T-helper 1 cell treated with Interleukin-12 subunit alpha and Interleukin-12 subunit beta and Interleukin-4 antibody, amounts not matched to agents 30 μg/mL and 1 μg/mL, for 36 hours (primary cell): Measurements from ENCODE around the gene KLF6.

Experiments
- H3K27ac Mint-ChIP-seq: one replicate; pipeline ENCODE4 v1.8.0; 2021; ENCODE audit warnings: mild to moderate bottlenecking, mixed read lengths
- H3K27me3 Mint-ChIP-seq: one replicate; pipeline ENCODE4 v1.8.0; 2021; ENCODE audit warnings: low read depth, mixed read lengths
- H3K36me3 Mint-ChIP-seq: one replicate; pipeline ENCODE4 v1.8.0; 2021; ENCODE audit warnings: low read depth, mixed read lengths
- H3K4me1 Mint-ChIP-seq: one replicate; pipeline ENCODE4 v1.8.0; 2021; ENCODE audit warnings: low read depth, mixed read lengths
- H3K4me3 Mint-ChIP-seq: one replicate; pipeline ENCODE4 v1.8.0; 2021; ENCODE audit warnings: mild to moderate bottlenecking, moderate library complexity, mixed read lengths
- H3K9me3 Mint-ChIP-seq: one replicate; pipeline ENCODE4 v1.8.0; 2021; ENCODE audit warnings: mixed read lengths

KLF6 gene

DNA sequence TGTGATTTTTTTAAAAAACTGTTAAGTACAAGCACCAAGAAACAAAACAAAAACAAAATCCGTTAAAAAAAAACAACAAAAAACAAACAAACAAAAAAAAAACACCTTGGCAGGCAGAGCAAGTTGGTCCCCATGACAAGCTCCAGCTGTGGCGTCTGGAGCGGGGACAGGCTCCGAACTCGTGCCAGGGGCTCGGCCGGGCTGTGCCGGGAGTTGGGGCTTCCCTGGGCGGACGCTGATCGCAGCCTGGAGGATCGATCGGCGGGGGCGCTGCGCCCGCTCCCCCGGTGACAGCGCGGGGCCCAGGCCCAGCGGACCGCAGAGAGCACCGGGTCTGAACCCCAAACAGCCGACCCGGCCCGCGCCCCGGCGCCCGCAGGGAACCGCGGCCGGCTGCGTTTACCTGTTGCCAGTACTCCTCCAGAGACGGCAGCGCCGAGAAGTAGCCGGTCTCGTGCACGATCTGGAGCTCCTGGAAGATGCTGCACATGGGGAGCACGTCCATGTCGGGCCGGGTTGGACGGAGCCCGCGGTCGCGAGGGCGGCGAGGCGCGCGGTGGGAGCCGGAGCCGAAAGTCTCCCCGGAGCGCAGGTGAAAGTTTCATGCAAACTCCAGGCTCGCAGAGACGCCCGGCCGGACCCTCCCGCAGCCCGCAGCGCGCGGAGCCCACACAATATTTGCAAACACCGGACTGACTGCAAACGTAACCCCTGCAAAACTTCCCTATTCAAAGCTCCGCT, at the start of gene KLF6:
Gene KLF6 (minus strand): TSS at position 700 of the 741 bp plus-strand sequence. CDS start 195 bp downstream, at position 505.
- Mint-ChIP-seq H3K4me1 (peaks cover 40% of the 10 kb centered on the region), H3K4me3 (peak within 1 kb of the TSS; percentile 98), H3K27ac (peak within 1 kb of the TSS; percentile 99), H3K36me3 (peaks cover 52% of the 10 kb centered on the region), H3K9me3 (peaks cover 2% of the 10 kb centered on the region), H3K27me3 (no peaks in the 10 kb centered on the region)

DNA sequence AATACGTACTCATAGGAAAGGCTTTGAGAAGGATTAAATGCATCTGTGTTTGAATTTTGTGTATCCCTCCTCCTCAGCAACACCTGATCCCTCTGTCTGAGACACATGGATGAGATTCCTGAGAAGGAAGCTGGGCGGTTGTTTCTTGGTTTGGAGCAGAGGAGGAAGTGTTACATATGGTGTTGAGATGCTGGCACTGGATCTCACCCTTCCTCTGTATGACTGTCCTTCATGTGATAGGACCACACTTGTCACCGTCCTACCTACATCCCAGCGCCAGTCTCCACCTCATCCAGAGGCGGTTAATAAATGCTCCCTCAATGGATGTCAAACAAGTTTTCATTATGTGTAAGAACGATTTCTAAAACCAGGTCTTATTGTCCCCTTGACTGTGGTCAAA, 49.4 kb upstream of the KLF6 start:
- peaks cover 3% of the 10 kb centered on the region for H3K27me3 Mint-ChIP-seq
- no peak overlapping the region for H3K4me3 Mint-ChIP-seq
- no peak overlapping the region for H3K27ac Mint-ChIP-seq
- no peaks in the 10 kb centered on the region for H3K36me3 Mint-ChIP-seq
- no peaks in the 10 kb centered on the region for H3K9me3 Mint-ChIP-seq
- H3K4me1 Mint-ChIP-seq = peaks cover 40% of the 10 kb centered on the region

DNA sequence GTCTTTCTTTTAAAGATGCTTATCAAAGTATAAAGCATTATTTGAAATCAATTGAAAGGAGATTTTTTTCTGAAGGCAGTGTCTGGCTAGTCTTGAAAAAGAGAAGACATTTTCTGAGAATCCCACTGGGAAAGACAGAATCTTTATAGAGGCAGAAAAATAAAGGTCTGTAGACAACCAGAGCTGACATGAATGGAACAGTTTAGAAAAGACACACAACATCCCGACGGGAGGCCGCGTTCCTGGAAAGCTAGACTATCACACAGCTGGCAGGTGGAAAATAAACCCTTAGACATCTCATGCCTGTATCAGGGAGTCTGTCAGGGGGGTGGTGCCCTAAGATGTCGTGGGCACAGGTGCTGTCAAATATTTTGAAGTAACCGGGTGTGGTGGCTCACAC, 48.0 kb upstream of the KLF6 start:
- Mint-ChIP-seq H3K27ac (no peak overlapping the region), H3K4me1 (peaks cover 53% of the 10 kb centered on the region), H3K27me3 (peaks cover 3% of the 10 kb centered on the region)

DNA sequence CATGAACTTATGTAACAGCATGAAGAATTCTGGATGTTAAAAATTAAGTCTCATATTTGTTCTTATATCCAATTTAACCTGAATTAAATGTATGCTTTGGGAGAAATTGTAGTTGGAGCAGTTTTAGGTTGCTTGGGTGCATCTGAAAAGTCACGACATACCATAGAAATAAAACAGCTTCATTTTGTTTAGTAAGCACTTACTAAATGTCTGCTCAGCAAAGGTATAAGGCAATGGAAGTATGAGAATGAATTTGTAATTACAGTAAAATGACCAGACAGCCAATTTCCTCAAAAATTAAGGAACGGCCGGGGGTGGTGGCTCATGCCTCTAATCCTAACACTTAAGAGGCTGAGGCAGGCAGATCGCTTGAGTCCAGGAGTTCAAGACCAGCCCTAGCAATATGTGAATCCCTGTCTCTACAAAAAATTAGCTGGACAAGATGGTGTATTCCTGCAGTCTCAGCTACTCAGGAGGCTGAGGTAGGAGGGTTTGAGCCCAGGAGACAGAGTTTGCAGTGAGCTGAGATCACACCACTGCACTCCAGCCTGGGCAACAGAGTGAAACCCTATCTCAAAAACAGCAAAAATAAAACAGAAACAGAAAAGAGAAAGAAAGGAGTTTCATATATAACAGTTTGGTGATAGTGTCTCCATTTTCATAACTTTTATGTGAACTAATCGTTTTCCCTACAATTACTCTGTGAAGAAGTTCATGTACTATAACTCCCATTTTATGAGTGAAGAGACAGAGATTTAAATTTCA, 47.2 kb upstream of the KLF6 start:
- Mint-ChIP-seq H3K27me3 (no peaks in the 10 kb centered on the region), H3K4me1 (peaks cover 55% of the 10 kb centered on the region), H3K27ac (no peak overlapping the region), H3K9me3 (no peaks in the 10 kb centered on the region), H3K36me3 (no peaks in the 10 kb centered on the region), H3K4me3 (no peak overlapping the region)

More for the DNA sequence above, 48.0 kb upstream of the KLF6 start:
- Mint-ChIP-seq H3K9me3 (no peaks in the 10 kb centered on the region), H3K36me3 (no peaks in the 10 kb centered on the region), H3K4me3 (no peak overlapping the region)

DNA sequence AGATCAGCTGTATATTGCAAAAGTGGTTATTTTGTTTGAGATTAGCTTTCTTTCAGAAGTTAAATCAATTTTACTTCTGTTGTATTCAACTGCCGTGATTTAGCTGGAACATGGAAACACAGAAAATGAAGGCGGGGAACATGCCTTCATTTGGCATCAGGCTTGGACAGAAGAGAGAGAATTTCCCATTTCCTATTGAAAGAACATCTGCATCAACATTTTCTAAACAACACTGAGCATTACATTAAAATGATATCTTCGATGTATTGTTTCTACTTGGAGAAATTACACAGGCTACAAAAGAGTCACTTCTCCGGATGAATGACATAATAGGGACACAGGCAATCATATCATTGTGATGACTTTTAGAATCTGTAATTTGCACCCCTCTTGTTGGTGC, 46.6 kb upstream of the KLF6 start:
- H3K4me1 Mint-ChIP-seq = peaks cover 50% of the 10 kb centered on the region

DNA sequence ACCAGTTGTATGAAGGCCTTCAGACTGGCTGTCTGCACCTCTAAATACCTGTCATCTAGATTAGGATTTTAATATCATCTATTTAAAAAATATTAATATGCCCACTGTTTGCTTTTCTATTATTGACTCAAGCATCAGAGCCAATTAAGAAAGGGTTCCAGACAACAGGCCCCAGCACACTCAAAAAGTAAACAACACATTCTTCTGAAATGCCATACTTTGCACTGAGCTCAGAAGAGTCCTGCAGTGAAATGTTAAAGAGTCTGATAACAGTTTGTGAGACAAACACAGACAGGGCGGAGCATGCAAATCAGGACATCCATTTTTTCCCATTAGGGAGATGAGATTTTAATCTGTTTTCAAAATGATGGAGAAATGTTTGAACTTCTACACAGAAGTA, 45.9 kb upstream of the KLF6 start:
- H3K27me3 Mint-ChIP-seq = no peaks in the 10 kb centered on the region
- H3K36me3 Mint-ChIP-seq = no peaks in the 10 kb centered on the region
- H3K9me3 Mint-ChIP-seq = no peaks in the 10 kb centered on the region
- H3K27ac Mint-ChIP-seq = no peak overlapping the region
- peaks cover 45% of the 10 kb centered on the region for H3K4me1 Mint-ChIP-seq
- no peak overlapping the region for H3K4me3 Mint-ChIP-seq

More for the DNA sequence above, 46.6 kb upstream of the KLF6 start:
- Mint-ChIP-seq H3K9me3 (no peaks in the 10 kb centered on the region), H3K36me3 (no peaks in the 10 kb centered on the region), H3K4me3 (no peak overlapping the region), H3K27ac (no peak overlapping the region), H3K27me3 (no peaks in the 10 kb centered on the region)

DNA sequence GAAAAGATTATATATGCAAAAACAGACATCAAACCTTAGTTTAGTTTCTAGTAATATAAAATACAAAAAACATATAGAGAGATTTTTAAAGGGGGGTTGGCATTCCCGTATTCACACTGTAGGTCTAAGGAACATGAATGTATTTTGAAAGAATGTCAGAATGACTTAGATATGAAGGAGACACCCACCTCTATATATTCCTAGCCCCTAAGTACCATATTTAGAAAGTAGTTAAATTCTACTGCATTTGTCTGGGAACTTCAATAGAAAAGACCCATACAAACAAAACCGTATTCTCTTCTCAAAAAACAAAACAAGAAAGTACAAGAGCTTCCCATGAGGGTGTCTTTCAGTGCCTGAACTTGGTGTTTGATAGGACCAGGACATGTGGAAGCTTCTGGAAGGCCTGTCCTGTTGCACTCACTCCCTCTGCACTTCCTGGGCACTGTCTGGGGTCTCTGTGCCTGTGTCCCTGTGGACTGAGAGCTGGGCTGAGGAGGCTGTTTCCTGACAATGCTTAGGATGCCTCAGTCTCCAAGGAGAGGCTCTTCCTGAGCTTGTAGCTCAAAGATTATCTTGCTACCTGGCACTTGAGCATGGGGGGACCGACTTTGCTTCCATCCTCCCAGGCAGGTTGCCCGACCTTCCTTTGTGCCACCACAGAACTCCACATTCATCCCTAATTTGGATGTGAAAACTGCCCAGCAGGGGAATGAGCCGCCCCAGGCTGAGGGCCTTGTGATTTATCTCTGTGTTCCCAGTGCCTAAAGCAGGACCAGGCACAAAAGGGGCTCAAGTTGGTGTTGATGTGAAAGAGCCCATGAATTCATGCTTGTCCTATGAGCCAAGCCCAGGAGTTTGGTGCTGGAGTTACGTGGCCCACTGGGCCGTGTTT, 44.4 kb upstream of the KLF6 start:
- Mint-ChIP-seq H3K27me3 (no peaks in the 10 kb centered on the region), H3K36me3 (no peaks in the 10 kb centered on the region), H3K4me1 (peaks cover 42% of the 10 kb centered on the region), H3K27ac (peak overlapping the region; percentile 92), H3K4me3 (peak overlapping the region; percentile 82), H3K9me3 (no peaks in the 10 kb centered on the region)

DNA sequence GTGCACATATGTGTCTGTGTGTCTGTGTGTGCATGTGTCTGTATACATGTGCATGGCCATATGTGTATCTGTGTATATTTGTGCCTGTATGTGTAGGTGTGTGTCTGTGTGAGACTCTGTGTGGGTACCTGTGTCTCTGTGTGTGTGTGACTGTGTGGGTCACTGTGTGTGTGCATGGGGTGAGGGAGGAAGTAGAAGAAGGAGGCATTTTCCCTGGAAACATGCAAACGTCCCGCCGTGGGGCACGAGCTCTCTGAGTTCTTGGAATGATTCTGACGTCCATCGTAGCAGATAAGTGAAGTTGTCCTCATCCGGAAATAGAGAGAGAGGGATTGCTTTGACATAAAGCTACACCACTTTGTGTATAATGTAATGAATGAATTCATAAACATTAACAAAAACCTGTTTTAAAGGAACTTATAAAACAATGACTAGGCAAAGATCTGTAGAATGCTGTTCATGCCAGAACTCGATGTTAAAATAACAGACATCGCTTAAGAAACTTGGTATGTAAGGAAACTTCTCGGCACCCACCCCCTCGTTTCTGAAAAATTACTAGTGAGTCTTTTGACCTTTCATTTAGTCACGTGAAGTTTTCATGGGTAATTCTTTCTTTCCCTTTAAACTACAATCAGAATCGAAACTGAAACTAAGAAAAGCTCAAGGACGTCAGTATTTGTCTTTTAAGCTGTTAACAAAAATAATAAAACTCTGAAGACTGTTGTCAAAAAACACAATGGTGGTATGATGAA, 43.6 kb upstream of the KLF6 start:
- peaks cover 42% of the 10 kb centered on the region for H3K4me1 Mint-ChIP-seq

DNA sequence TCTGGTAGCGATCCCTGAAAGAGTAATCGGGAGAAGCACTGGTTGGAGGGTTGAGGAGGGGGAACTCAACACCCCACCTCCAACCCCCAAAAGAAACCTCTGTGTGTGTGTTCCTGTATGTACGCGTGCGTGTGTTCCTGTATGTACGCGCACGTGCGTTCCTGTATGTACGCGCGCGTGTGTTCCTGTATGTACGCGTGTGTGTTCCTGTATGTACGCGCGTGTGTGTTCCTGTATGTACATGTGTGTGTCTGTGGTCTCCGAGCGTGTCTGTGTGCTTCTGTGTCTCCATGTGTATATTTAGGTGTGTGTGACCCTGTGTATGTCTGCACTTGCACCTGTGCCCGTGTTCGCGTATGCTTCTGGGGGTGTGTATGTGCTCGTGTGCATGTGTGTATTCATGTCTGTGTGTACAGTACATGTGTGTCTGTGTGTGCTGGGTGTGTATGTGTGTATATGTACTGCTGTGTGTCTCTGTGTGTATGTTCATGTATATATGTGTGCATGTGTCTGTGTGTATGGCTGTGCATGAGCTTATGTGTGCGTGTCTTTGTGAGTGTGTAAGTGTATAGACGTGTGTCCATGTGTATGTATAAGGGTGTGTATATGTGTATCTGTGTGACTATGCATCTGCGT, 42.9 kb upstream of the KLF6 start:
- H3K4me1 Mint-ChIP-seq = peaks cover 41% of the 10 kb centered on the region
- no peaks in the 10 kb centered on the region for H3K36me3 Mint-ChIP-seq
- H3K9me3 Mint-ChIP-seq = no peaks in the 10 kb centered on the region
- no peaks in the 10 kb centered on the region for H3K27me3 Mint-ChIP-seq
- peak overlapping the region; percentile 82 for H3K4me3 Mint-ChIP-seq
- H3K27ac Mint-ChIP-seq = peak overlapping the region; percentile 92

More for the DNA sequence above, 43.6 kb upstream of the KLF6 start:
- peak overlapping the region; percentile 92 for H3K27ac Mint-ChIP-seq
- peak overlapping the region; percentile 82 for H3K4me3 Mint-ChIP-seq
- no peaks in the 10 kb centered on the region for H3K9me3 Mint-ChIP-seq
- H3K27me3 Mint-ChIP-seq = no peaks in the 10 kb centered on the region
- no peaks in the 10 kb centered on the region for H3K36me3 Mint-ChIP-seq

DNA sequence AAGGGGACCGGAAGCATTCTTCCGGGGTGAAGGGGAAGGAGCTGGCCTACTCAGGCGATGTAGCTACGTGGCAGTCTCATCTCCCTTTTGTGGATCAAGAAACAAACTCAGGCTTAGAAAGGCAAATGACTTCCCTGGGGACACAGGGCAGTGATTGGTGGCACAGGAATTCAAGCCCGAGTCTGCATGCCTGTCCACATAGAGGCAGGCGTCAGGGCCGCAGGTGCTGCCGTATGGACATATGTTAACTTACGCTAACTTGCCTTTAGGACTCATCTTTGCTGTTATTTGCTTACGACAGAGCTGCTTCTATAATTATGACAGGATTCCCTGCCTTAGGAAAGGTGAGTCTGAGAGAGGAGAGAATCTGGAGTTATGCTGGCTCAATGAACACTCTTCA, 42.3 kb upstream of the KLF6 start:
- Mint-ChIP-seq H3K4me1 (peaks cover 35% of the 10 kb centered on the region), H3K4me3 (no peak overlapping the region), H3K9me3 (no peaks in the 10 kb centered on the region), H3K27ac (no peak overlapping the region), H3K36me3 (no peaks in the 10 kb centered on the region), H3K27me3 (no peaks in the 10 kb centered on the region)

DNA sequence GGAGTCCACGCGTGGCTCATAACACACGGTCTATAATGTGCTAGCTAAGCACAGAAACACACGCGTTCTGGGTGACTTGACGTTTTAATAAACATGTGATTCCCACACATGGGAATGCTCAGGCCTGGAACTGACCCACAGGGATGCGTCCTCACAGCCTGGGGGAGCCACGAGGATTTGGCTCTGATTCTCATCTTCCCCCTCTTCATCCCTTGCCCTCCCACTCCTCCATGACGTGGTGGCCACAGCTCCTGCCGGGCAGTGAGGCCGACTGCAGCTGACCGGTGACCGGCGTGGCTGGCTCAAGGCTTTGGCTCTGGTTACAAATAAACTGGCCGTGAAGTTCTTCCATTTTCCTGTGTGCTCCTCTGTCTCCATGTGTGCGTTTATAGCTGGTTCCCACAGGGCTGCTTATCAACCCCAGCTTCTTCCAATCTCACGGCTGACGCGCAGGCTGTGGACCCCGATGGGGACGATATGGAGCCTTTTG, 40.9 kb upstream of the KLF6 start:
- H3K27ac Mint-ChIP-seq = no peak overlapping the region

DNA sequence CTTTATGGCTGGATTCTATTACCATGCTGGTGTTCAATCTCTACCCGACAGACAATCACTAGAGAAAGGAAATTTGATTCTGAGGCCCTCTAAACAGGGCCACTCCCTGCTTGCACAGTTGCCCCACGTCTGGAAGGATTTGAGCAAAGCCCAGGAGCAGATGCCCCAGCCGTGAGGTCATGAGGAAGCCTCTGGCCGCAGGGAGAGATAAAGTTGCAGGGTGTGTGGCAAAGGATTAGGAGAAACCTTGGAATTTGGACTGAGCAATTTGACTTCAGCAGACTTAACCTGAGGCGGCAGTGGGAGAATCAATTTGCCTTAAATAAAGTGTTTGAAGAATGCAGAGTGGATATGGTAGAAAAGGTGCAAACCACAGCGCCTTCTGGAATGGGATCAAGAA, 40.2 kb upstream of the KLF6 start:
- no peaks in the 10 kb centered on the region for H3K36me3 Mint-ChIP-seq
- H3K9me3 Mint-ChIP-seq = no peaks in the 10 kb centered on the region
- no peak overlapping the region for H3K27ac Mint-ChIP-seq

More for the DNA sequence above, 40.9 kb upstream of the KLF6 start:
- H3K4me1 Mint-ChIP-seq = peaks cover 28% of the 10 kb centered on the region
- no peaks in the 10 kb centered on the region for H3K9me3 Mint-ChIP-seq
- no peaks in the 10 kb centered on the region for H3K36me3 Mint-ChIP-seq
- H3K27me3 Mint-ChIP-seq = no peaks in the 10 kb centered on the region
- no peak overlapping the region for H3K4me3 Mint-ChIP-seq

DNA sequence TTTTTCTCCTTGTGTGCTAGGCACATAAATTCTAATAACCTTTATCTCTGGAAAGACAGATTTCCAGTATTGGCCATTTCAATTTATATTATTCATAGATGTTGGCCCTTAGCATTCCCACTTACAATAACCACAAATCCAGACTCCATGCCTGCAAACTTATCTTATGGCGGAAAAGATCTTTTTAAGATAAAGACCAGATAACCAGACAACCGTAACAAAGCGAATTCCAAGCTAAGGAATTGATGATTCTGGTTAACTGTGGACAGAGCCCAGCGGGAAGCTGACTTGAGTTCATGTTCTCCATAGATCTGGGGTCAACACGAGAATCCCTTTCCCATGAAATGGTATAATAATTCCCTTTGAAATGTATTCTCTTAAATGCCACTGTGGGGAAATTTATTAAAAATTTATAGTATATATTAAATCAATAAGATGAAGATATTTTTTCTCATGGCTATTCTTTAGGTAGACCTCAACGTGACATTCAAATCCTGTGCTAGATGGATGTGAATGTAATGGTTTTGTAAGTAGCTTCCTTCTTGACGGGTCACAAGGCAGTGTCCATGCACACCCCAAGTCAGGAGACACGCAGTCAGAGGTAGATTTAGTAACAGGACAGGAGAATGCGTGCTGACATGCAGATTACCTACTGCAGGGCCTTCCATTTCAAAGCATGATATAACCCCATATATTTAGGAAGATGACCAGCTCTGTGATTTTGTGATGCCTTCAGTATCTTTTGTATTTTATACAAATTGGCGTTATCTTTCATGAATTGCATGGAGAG, 37.7 kb upstream of the KLF6 start:
- H3K4me1 Mint-ChIP-seq = peaks cover 4% of the 10 kb centered on the region
- no peak overlapping the region for H3K4me3 Mint-ChIP-seq
- H3K9me3 Mint-ChIP-seq = no peaks in the 10 kb centered on the region
- no peak overlapping the region for H3K27ac Mint-ChIP-seq
- H3K27me3 Mint-ChIP-seq = no peaks in the 10 kb centered on the region
- no peaks in the 10 kb centered on the region for H3K36me3 Mint-ChIP-seq

More for the DNA sequence above, 40.2 kb upstream of the KLF6 start:
- H3K4me3 Mint-ChIP-seq = no peak overlapping the region
- no peaks in the 10 kb centered on the region for H3K27me3 Mint-ChIP-seq
- peaks cover 25% of the 10 kb centered on the region for H3K4me1 Mint-ChIP-seq
